A673 (cell line): ENCODE results near the gene GSE1. TPM values are rescaled to one million over a fixed set of nuclear protein-coding genes. Genes with fewer than 3 reads are reported as not detected.
A peak's percentile ranks its signal among the peaks of the same experiment; 100 is the strongest.

Source experiments
- BruUV-seq: library from RNA; stranded (reverse); fragments of 400-500 nt; replicated peaks from 2 replicates; lab custom pipeline; 2021; lab: Mats Ljungman, UMichigan
- CTCF ChIA-PET: fragments of 300-600 bp; sonication (Branson Sonifier 250); formaldehyde crosslinking; loops from one replicate; lab custom pipeline; 2022; ENCODE audit warnings: antibody characterized with exemption; lab: Charles Lee
- POLR2A ChIA-PET: fragments of 300-600 bp; sonication (Branson Sonifier 250); formaldehyde crosslinking; loops from one replicate; lab custom pipeline; 2022; ENCODE audit warnings: antibody characterized with exemption; ENCODE audit not compliant: low non-redundant PET; lab: Charles Lee
- DNase-seq: peaks from one replicate; pipeline ENCODE4 v3.0.0-alpha.2; 2015; ENCODE audit warnings: low spot score
- H3K27ac ChIP-seq: fragments of 200-600 bp; sonication (generic); 2 replicates; pipeline ENCODE4 v1.5.1; 2016; ENCODE audit warnings: mixed run types, low read depth, mild to moderate bottlenecking, mixed read lengths, antibody characterized with exemption, low read length; ENCODE audit not compliant: poor library complexity, severe bottlenecking
- H3K27me3 ChIP-seq: fragments of 200-600 bp; sonication (generic); replicated peaks from 2 replicates; pipeline ENCODE4 v1.6.1; 2017; ENCODE audit warnings: mixed run types, low read depth, mild to moderate bottlenecking, mixed read lengths, antibody characterized with exemption, low read length; ENCODE audit not compliant: insufficient read depth, poor library complexity
- H3K36me3 ChIP-seq: fragments of 200-600 bp; sonication (generic); 2 replicates; pipeline ENCODE4 v1.6.1; 2016; ENCODE audit warnings: mixed run types, mild to moderate bottlenecking, mixed read lengths, antibody characterized with exemption, low read length; ENCODE audit not compliant: insufficient read depth, poor library complexity, severe bottlenecking
- H3K4me1 ChIP-seq: fragments of 200-600 bp; sonication (generic); 2 replicates; pipeline ENCODE4 v1.6.1; 2017; ENCODE audit warnings: mixed run types, mild to moderate bottlenecking, mixed read lengths, antibody characterized with exemption, low read length; ENCODE audit not compliant: insufficient read depth, poor library complexity, severe bottlenecking
- H3K4me3 ChIP-seq: fragments of 200-600 bp; sonication (generic); 2 replicates; pipeline ENCODE4 v1.5.1; 2016; ENCODE audit warnings: low read depth, mixed run types, mild to moderate bottlenecking, mixed read lengths, low read length; ENCODE audit not compliant: poor library complexity, severe bottlenecking
- H3K9me3 ChIP-seq: fragments of 200-600 bp; sonication (generic); 2 replicates; pipeline ENCODE4 v1.6.1; 2016; ENCODE audit warnings: mixed run types, low read depth, mild to moderate bottlenecking, mixed read lengths, antibody characterized with exemption, low read length; ENCODE audit not compliant: poor library complexity, severe bottlenecking
- EZH2 ChIP-seq: fragments of 200-600 bp; sonication (generic); IDR thresholded peaks from 2 replicates; pipeline ENCODE4 v1.6.1; 2017; ENCODE audit warnings: borderline replicate concordance, low read depth, mild to moderate bottlenecking, mixed read lengths, antibody characterized with exemption, low read length; ENCODE audit not compliant: poor library complexity, severe bottlenecking
- intact Hi-C: fragments of 100-400 bp; cut with micrococcal nuclease; formaldehyde crosslinking; loops from one replicate; pipeline ENCODE4 v1.10.0; 2022; ENCODE audit not compliant: unreplicated experiment
- total RNA-seq: library from RNA; stranded (reverse); gene quantifications from 2 replicates; pipeline ENCODE4 v1.2.3, GENCODE V29; 2021
- TF ChIP-seq, protein P1 (sequence below): fragments of 300-800, 200-600 bp; sonication (generic); conservative IDR thresholded peaks from 2 replicates; pipeline ENCODE4 v1.5.1; 2017; ENCODE audit warnings: low read depth, mild to moderate bottlenecking, antibody characterized with exemption, low read length, moderate library complexity, mixed read lengths

The GSE1 gene
- total RNA-seq, 1 experiment from 2014 or later: 64.2 TPM

DNA sequence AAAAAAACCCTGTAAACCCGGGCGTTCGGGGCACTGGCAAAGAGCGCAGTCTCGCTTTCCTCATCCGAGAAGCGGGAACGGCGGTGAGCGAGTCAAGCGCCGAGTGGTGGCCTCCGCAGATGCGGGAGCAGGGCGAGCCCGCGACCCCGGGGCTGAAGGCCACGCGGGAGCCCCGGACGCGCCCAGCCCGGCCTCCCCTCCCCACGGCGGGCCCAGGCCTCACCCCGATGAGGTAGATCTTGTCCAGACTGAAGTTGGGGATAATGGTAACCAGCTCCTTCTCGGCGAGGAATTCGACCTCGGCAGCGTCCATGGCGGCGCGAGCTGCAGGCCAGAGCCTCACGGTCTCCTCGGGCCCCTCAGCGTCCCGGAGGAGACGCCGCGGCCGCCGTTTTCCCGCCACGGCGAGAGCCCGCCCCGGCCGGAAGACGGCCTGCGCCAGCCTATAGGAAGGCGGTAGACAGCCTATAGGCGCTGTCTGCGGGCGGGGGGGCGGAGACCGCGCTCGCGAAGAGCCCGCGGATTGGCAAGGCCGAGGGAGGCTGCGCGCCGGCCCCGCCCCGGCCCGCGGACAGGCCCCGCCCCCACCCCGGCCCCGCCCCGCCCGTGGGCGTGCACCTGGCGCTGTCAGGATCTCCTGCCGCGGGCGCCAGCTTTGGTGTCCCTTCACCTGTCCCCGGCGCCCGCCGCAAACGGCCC lies 75.6 kb downstream of the GSE1 start, which contains the start of gene GINS2:
Gene GINS2 (minus strand): TSS at position 369 of the 699 bp plus-strand sequence. CDS start 56 bp downstream, at position 313.
- no peaks in the 10 kb centered on the region for H3K9me3 ChIP-seq
- peak; percentile 96 for DNase-seq
- no peaks in the 10 kb centered on the region for H3K27me3 ChIP-seq
- H3K4me3 ChIP-seq: peak within 1 kb of the TSS; percentile 91
- CTCF ChIA-PET: interaction anchor here (0.6 kb wide), 1 partner anchor 79 kb away, joined by 3 read pairs; no protein-coding TSS in a partner anchor
- H3K4me1 ChIP-seq: no peaks in the 10 kb centered on the region
- peaks cover 17% of the 10 kb centered on the region for H3K36me3 ChIP-seq
- intact Hi-C loops: no loop called here
- TF ChIP-seq, protein P1, sequence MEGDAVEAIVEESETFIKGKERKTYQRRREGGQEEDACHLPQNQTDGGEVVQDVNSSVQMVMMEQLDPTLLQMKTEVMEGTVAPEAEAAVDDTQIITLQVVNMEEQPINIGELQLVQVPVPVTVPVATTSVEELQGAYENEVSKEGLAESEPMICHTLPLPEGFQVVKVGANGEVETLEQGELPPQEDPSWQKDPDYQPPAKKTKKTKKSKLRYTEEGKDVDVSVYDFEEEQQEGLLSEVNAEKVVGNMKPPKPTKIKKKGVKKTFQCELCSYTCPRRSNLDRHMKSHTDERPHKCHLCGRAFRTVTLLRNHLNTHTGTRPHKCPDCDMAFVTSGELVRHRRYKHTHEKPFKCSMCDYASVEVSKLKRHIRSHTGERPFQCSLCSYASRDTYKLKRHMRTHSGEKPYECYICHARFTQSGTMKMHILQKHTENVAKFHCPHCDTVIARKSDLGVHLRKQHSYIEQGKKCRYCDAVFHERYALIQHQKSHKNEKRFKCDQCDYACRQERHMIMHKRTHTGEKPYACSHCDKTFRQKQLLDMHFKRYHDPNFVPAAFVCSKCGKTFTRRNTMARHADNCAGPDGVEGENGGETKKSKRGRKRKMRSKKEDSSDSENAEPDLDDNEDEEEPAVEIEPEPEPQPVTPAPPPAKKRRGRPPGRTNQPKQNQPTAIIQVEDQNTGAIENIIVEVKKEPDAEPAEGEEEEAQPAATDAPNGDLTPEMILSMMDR: no peak
- no peak for TF ChIP-seq EZH2
- peak within 1 kb of the TSS; percentile 86 for H3K27ac ChIP-seq
- POLR2A ChIA-PET: no interaction called here
- BruUV-seq: no TSS peak

DNA sequence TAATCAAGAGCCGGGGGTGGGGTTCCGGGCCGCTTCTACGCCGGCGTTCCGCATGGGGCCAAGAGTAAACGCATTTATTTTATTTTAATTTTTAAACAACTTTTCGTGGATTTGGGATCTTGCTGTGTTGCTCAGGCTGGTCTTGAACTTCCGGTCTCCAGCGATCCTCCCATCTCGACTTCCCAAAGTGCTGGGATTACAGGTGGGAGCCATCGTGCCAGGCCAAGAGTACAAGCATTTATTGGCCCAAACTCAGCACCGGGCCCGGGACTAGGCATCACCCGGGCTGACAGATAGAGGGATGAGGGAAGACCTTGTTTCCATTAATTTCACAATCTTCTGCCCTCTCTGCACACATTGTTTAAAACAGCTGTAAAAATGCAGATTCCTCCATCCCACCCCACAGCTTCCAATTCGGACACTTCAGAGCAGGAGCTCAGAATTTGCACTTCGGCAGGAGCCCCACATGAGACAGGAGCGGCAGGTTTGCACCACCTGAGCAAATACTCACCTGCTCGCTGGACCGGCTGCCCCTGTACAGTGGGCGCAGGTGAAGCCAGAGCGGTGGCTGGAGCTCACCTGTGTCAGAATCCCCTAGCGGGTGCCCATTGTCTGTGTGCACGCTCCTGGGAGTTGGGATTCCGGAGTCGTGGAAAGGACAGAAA lies 76.3 kb downstream of the GSE1 start:
- H3K4me3 ChIP-seq: peak overlapping the region; percentile 91
- H3K9me3 ChIP-seq: no peaks in the 10 kb centered on the region
- H3K27ac ChIP-seq: no peak overlapping the region
- H3K27me3 ChIP-seq: no peaks in the 10 kb centered on the region
- no peak for TF ChIP-seq EZH2
- TF ChIP-seq, protein P1: no peak
- H3K4me1 ChIP-seq: no peaks in the 10 kb centered on the region
- DNase-seq: no peak
- peaks cover 15% of the 10 kb centered on the region for H3K36me3 ChIP-seq
- ChIA-PET POLR2A (no interaction called here), CTCF (interaction anchor here (0.6 kb wide), 1 partner anchor 78 kb away, joined by 3 read pairs; no protein-coding TSS in a partner anchor)
- BruUV-seq: no TSS peak
- intact Hi-C loops: no loop called here

- TF ChIP-seq EZH2: no peak
- TF ChIP-seq, protein P1: no peak
- Histone ChIP-seq H3K27ac (no peak overlapping the region), H3K36me3 (peaks cover 14% of the 10 kb centered on the region), H3K9me3 (no peaks in the 10 kb centered on the region), H3K4me3 (no peak overlapping the region), H3K4me1 (no peaks in the 10 kb centered on the region), H3K27me3 (no peaks in the 10 kb centered on the region)
- BruUV-seq: no TSS peak
- DNase-seq: no peak
- CTCF ChIA-PET: no interaction called here
- intact Hi-C loops: no loop called here
- POLR2A ChIA-PET: no interaction called here
Measured at GRCh38 chr16:85689950-85690320, 76.8 kb downstream of the GSE1 start.
